AG04450 (cell line): ENCODE data around the gene PATL2. TPM values are rescaled to one million over a fixed set of nuclear protein-coding genes. Genes with fewer than 3 reads are reported as not detected.

ENCODE experiments used
- CTCF ChIA-PET: fragments of 300-600, 350-600 bp; formaldehyde crosslinking; extraction: SDS; loops from one replicate; lab custom pipeline; 2022; ENCODE audit warnings: antibody characterized with exemption, inconsistent platforms; lab: Charles Lee
- POLR2A ChIA-PET: fragments of 350-600 bp; formaldehyde crosslinking; extraction: SDS; loops from one replicate; lab custom pipeline; 2021; ENCODE audit warnings: antibody characterized with exemption, inconsistent platforms; lab: Yijun Ruan, JAX
- DNase-seq: peaks from one replicate; pipeline ENCODE4 v3.0.0-alpha.2; 2011; ENCODE audit warnings: low read depth, low spot score
- H3K27ac ChIP-seq: one replicate; pipeline ENCODE4 v1.5.1; 2012; ENCODE audit warnings: low read depth, low read length, control low read depth
- H3K27me3 ChIP-seq: one replicate; pipeline ENCODE4 v1.6.0; 2012; ENCODE audit warnings: low read length; ENCODE audit not compliant: control insufficient read depth, insufficient read depth
- H3K4me3 ChIP-seq: 2 replicates; pipeline ENCODE4 v1.5.1; 2011; ENCODE audit warnings: mild to moderate bottlenecking, low read depth, low read length, control low read depth
- H3K9me3 ChIP-seq: 2 replicates; pipeline ENCODE4 v1.5.1; 2012; ENCODE audit warnings: low read length; ENCODE audit not compliant: control insufficient read depth, insufficient read depth
- polyA plus RNA-seq: library from polyadenylated mRNA; depleted of rRNA; stranded (reverse); fragments of >200 nt; gene quantifications from 2 replicates; pipeline ENCODE4 v1.2.3, GENCODE V29; 2011
- TF ChIP-seq, protein P1 (sequence below): IDR thresholded peaks from 2 replicates; pipeline ENCODE4 v1.5.1; 2011; ENCODE audit warnings: low read depth, low read length, control low read depth, inconsistent platforms

Gene PATL2
- polyA plus RNA-seq, 1 experiment, result 0.50 TPM

DNA sequence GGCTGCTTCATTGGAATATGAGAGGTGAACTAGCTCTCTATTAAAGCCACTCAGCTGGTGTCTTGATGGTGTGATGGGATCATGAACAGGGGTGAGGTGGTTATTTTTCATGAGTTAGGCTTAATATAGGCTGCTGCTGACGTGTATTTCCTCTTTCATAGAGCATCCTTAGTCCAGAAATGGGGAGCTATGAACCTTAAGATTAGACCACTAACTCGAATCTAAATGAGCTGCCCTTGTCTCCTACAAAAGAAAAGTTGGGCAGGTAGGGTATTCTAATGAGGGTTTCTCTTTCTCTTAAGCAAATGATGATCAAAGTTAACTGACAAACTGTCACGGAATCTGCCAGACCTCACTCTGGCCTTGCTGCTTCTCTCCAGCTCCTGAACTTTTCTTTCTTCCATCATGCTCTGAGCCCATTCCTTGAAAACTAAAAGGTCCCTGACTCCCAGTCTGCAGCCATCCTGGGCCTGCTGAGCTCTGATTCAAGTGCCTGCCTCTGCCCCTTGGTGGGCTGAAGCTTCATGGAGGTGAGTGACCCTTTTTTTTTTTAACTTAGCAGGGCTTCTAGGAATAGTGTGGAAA is 25.1 kb upstream of the PATL2 start, which contains the start of gene TRIM69:
TSS of gene TRIM69 (plus strand) at position 348 of the 585 bp plus-strand sequence. CDS start at position 525, 177 bp downstream.
- no peak for DNase-seq
- ChIA-PET POLR2A (interaction anchor here (0.5 to 4.0 kb wide), 5 partner anchors 8 to 84 kb away, joined by 3 to 35 read pairs (median 4); partner anchors contain the start of genes B2M, PATL2 and SPG11), CTCF (interaction anchor here (0.6 to 6.5 kb wide), 13 partner anchors 10 to 302 kb away, joined by 3 to 180 read pairs (median 6); partner anchors contain the start of genes B2M and SPG11)
- Histone ChIP-seq H3K27me3 (no peaks in the 10 kb centered on the region), H3K9me3 (no peaks in the 10 kb centered on the region), H3K4me3 (no peak within 1 kb of the TSS), H3K27ac (no peak within 1 kb of the TSS)
- TF ChIP-seq, protein P1, sequence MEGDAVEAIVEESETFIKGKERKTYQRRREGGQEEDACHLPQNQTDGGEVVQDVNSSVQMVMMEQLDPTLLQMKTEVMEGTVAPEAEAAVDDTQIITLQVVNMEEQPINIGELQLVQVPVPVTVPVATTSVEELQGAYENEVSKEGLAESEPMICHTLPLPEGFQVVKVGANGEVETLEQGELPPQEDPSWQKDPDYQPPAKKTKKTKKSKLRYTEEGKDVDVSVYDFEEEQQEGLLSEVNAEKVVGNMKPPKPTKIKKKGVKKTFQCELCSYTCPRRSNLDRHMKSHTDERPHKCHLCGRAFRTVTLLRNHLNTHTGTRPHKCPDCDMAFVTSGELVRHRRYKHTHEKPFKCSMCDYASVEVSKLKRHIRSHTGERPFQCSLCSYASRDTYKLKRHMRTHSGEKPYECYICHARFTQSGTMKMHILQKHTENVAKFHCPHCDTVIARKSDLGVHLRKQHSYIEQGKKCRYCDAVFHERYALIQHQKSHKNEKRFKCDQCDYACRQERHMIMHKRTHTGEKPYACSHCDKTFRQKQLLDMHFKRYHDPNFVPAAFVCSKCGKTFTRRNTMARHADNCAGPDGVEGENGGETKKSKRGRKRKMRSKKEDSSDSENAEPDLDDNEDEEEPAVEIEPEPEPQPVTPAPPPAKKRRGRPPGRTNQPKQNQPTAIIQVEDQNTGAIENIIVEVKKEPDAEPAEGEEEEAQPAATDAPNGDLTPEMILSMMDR, result no peak

DNA sequence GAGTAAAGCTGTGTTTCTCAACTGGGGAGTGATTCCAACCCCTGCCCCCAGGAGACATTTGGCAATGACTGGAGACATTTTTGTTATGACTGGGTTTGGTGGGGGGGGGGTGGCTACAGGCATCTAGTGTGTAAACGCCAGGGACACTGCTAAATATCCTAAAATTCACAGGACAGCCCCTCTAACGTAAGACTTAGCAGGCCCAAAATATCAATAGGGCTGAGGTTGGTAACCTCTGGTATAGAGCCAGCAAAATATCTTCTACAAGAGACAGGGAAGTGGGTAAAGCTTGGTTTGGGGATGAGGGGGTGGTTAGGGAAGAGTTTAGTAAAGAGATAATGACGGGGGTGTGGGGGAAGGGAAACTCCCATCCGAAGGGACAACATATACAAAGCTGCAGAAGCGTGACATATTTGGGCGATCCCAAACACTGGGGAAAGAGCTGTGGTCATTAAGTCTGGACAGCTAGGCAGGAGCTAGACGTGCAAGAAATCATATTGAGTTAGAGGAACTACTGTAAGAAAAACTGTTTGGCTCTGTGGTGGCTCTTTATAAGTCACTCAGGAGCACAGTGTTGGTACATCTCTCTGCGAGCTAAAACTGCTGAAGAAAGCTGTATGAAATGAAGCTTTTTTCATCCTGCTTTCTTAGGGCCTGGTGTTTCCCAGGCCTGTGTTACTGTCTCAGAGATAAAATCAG is 24.5 kb upstream of the PATL2 start:
- TF ChIP-seq, protein P1, result no peak
- CTCF ChIA-PET, result interaction anchor here (0.6 to 6.5 kb wide), 9 partner anchors 23 to 303 kb away, joined by 3 to 180 read pairs (median 6); partner anchors contain the start of gene SPG11
- DNase-seq, result no peak
- Histone ChIP-seq H3K9me3 (no peaks in the 10 kb centered on the region), H3K27ac (no peak overlapping the region), H3K4me3 (no peak overlapping the region), H3K27me3 (no peaks in the 10 kb centered on the region)
- POLR2A ChIA-PET, result interaction anchor here (0.5 to 4.0 kb wide), 6 partner anchors 8 to 587 kb away, joined by 3 to 35 read pairs (median 4); partner anchors contain the start of genes B2M, PATL2 and SPG11

DNA sequence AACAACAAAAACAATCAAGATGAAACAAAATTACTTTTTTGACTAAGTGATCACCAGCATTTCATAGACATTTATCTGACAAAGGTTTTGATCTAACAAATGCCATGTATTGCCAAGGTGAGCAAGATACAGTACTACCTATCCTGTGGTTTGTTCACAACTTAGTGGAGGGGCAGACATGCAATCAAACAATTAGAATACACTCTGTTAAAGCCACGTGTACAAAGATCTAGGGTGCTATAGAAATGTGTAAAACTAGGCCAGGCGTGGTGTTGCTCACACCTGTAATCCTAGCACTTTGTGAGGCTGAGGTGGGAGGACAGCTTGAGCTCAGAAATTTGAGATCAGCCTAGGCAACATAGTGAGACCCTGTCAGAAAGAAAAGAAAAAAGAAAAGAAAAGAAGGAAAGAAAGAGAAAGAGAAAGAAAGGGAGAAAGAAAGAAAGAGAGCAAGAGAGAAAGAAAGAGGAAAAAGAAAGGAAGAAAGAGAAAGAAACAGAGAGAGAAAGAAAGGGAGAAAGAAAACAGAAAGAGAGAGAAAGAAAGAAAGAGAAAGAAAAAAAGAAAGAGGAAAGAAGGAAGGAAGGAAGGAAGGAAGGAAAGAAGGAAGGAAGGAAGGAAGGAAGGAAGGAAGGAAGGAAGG is 23.8 kb upstream of the PATL2 start:
- CTCF ChIA-PET, result interaction anchor here (0.7 to 6.5 kb wide), 7 partner anchors 19 to 157 kb away, joined by 4 to 180 read pairs (median 9); partner anchors contain the start of gene SPG11
- DNase-seq, result no peak
- H3K27ac ChIP-seq, result no peak overlapping the region
- H3K4me3 ChIP-seq, result no peak overlapping the region
- H3K27me3 ChIP-seq, result no peaks in the 10 kb centered on the region
- H3K9me3 ChIP-seq, result no peaks in the 10 kb centered on the region
- POLR2A ChIA-PET, result interaction anchor here (0.8 to 4.0 kb wide), 2 partner anchors 8 to 23 kb away, joined by 3 to 35 read pairs; partner anchors contain the start of genes B2M and PATL2
- TF ChIP-seq, protein P1, result no peak

DNA sequence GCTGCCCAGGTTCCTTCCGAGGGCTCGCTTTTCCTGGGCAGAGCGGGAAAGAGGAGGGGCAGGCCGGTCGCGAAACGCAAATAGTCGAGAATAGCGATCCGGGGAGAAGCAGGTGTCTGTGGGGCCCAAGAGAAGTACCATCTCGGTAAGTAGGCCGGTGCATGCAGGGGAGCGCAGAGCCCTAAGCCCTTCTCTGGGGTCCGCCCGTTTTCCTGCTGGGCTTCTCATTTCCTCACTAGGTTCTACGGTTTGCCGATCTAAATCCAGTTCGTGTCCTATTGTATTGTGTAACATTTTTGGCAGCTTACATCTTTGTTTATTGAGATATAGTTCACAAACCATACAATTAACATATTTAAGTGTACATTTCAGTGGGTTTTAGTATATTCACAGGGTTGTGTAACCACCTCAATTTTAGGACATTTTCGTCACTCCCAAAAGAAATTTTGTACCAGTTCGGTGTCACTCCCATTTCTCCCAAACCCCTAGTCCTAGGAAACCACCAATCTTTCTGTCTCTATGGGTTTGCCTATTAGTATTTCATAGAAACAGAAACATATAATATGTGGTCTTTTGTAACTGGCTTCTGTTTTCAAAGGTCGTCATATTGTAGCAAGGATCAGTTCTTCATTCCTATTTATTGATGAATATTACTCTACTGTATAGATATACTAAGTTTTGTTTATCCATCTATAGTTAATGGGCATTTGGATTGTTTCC is 18.4 kb upstream of the PATL2 start:
- H3K9me3 ChIP-seq, result no peaks in the 10 kb centered on the region
- ChIA-PET POLR2A (interaction anchor here (1.0 to 4.6 kb wide), 3 partner anchors 17 to 193 kb away, joined by 4 to 67 read pairs (median 7); partner anchors contain the start of genes B2M, EIF3J, PATL2 and SPG11), CTCF (interaction anchor here (1.0 to 7.2 kb wide), 5 partner anchors 9 to 65 kb away, joined by 3 to 41 read pairs (median 14); partner anchors contain the start of genes B2M, PATL2 and SPG11)
- TF ChIP-seq, protein P1, result no peak
- peak overlapping the region; percentile 83 for H3K4me3 ChIP-seq
- H3K27me3 ChIP-seq, result no peaks in the 10 kb centered on the region
- H3K27ac ChIP-seq, result peak overlapping the region; percentile 95
- no peak for DNase-seq
